Stimulated activated CD4-positive, alpha-beta T cell treated with anti-CD3 and anti-CD28 coated beads, Interleukin-12 subunit alpha, Interleukin-12 subunit beta, amount 100 ng/mL, for 24 hours (primary cell): Measurements from ENCODE around the gene PTPRR.

Experiments used
- DNase-seq, 2 experiments: peaks; one replicate each; pipeline ENCODE4 v3.0.0-alpha.2; 2020; ENCODE audit warnings: low read depth in 2 of 2

PTPRR gene

DNA sequence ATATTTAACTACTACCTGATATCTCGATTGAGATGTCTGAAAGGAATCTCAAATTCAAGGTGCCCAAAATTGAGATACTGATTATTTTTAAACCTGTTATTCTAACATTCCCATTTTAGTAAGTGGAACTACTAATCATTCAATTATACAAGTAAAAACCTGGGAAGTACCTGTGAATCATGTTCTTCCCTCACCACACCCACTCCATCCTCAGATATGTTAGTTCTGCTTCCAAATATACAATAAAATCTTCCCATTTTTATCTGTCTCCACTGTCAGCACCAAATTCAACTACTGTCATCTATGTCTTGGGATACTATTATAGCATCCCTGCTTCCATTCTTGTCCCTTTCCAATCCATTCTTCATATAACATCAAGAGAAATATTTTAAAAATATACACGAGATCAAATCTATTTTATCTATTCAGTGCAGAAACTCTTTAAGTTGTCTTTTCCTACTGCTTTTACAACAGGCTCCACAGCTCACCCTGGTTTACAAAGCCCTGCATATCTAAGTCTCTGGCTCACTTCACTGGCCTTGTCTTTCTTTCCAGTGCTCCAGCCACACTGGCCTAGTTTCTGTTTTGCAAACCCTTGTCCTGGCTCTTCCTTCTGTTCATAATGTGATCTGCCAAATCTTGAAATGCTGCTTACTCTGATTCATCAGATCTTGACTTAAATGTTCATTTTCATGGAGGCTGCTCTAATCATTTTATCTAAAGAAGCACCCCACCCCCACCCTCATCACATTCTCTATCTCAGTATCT is 122.3 kb downstream of the PTPRR start:
- DNase-seq = no peak

DNA sequence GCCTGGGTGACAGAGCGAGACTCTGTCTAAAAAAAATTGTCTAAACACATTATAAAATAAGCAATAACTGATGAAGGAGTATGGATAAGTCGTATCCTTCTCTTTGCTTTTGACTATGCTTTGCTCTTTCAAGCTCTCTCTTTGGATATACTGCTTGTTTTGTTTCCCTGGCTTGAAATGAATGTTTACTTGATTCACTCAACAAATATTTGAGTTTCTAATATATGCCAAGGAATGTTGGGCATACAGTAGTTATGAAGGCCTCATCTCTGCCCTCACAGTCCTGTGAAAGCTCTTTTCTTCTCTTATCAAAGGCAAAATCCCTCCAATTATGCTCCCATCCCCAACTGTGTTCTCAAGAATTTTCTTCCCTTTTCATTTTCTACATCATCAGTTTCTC is 123.5 kb downstream of the PTPRR start:
- no peak for DNase-seq

DNA sequence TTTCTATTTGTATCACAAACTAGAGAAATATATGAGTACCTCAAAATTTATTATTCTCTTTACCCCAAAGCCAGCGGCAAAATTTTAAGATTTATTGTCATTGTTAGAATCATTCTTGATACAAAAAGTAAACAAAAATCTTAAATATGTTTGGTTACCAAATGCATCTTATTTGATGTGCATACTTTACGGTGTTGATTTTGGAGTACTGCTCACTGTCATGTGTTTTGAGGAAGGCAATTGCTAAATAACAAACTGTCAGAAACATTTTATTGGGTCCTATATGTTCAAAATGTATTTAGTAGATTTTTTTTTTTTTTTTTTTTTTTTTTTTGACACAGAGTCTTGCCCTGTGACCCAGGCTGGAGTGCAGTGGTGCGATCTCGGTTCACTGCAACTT is 124.9 kb downstream of the PTPRR start:
- no peak for DNase-seq

DNA sequence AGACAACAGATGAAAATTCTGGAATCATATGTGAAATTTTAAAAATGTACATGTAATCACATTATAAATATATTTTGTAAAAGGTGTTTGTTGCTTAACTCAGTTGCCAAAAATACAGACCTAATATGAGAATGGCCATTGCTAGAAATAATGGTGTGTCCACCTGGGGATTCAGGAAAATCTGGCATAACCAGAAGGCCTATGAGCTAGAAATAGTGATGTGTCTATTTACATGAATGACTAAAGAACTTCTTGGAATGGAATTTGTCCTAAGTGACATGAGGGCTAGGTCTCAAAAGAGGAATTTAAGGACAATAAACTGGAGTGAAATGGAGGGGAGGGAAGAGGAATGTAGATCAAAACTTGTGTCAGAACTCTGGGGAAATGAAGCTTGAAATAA is 126.4 kb downstream of the PTPRR start:
- no peak for DNase-seq

DNA sequence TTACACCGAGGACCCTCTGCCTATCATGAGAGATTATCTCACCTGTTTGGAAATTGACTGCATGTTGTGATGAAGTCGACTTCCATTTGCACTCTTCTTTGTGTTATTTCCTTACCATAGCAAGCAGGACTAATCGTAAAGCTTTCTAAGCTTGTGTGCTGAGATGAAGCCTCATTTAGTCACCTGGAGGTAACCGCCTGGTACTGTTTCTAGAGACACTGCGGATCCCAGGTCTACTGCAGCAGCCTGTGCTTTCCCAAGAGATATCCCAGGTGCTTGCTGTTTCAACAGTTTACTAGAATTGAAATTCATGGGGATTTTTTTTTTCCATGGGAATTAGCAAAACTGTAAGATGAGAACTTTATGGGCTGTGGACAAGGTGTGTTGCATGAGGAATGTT is 131.8 kb downstream of the PTPRR start:
- no peak for DNase-seq

DNA sequence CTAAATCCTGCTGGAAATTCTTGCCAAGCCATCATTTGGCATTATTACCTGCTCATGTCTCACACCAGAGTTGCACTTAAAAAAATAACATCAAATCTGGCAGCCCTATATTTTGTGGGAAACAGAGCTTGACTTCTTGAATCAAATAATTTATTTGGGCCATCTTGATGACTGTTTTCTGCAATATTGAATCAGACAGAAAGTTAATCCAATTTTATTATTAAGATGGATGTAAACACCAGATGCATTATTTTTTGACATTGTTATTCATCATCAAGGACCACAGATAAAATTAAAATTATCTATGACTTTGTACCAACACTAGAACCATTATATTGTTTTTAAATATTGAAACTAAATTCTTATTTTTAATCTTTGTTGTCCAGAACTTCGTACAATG is 132.9 kb downstream of the PTPRR start:
- DNase-seq = no peak

DNA sequence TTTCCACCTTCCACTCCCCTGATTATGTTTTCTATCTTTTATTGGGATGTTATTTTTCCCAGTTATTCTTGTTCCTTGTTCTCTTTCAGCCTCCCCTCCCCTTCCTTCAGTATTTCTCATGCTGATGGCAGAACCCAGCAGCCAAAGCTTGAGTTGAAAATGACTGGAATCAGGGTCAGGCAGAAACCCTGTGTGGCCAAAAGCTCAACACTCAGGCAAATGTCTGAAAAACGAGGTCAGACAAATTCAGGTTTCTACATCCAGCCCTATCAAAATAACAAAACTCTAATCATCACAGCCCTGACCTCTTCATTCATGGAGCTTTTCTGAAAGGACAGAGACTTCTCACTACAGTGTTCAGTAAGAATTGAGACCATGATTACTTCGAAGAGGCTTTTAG is 134.6 kb downstream of the PTPRR start:
- no peak for DNase-seq

DNA sequence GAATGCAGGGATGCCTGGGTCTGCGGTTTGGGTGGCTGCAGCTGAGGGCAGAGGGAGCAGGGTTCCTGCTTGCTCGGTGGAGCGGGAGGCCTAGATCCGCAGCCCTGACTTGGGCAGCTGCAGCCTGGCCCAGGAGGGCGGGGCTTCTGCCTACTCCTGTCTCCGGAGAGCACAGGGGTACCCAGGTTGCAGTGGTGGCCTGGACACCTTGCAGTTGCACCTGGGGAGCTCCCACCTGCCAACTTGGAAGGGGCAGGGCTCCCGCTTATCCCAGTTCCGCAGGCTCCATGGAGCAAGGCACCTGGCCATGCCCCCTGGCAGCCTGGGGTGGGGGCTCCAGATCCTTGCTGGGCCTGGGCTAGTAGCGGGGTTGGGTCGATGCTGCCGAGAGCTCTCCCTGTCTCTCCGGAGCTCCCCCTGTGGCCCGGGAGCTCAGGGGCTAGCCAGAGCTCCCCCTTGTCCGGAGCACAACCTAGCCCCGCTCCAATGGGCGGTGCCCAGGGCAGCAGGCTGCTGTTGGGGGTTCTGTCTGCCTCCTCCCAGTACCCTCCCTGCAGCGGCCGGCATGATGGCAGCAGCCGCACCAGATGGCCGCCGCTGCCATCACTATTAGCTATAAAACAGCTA is 136.4 kb downstream of the PTPRR start:
- DNase-seq = no peak

DNA sequence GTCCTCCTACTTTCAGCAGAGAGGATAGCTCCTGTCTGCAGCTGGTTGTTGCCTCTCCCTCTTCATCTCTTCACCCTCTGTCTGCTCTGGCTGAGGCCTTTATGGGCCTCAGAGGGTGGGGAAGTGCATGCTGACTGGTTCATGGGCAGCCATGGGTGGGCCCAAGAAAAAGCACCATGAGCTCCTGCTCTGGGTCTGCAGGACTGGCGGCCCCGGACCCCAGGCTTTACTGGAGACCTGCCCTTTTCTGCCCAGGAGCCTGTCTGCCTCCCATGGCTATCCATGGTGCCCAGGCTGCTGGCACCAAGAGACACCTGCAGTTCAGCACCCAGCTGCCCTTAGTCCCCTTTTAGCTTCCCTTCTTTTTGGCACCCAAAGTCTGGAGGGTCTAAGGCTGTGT is 137.1 kb downstream of the PTPRR start:
- no peak for DNase-seq

DNA sequence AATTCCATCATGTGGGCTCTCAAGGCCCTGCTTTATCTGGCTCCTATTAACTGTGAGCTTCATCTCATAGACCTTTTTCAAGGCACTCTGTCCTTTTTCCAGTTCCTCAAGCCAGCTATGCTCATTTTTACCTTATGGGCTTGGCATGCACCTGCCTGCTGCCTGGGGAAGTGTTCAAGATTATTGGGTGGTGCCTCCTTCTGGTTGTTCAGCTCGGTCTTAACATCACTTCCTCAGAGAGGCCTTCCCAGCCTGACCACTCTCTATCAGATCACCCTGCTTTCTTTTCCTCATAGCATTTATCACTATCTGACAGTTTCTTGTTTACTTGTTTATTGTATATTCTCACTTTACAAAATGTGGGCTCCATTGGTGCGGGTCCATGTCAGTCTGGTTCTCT is 141.3 kb downstream of the PTPRR start:
- no peak for DNase-seq

DNA sequence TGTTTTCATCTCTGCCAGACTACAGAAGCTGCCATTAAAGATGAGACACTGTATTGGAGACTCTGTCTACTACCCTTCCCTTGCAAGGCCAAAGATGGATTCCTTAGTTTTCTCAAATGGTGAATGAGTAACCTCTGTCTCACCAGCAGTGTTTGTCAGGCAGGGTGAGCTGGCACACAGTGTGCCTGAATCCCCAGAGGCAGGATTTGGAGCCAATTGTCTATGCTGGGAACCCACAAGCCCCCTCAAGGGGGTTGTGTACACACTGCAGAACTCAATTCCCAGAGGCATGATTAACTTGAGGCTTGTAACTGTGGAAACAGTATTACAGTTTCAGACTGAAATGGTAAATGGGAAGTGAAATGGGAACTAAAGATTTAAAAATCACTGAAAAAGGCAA is 146.5 kb downstream of the PTPRR start:
- DNase-seq = no peak

DNA sequence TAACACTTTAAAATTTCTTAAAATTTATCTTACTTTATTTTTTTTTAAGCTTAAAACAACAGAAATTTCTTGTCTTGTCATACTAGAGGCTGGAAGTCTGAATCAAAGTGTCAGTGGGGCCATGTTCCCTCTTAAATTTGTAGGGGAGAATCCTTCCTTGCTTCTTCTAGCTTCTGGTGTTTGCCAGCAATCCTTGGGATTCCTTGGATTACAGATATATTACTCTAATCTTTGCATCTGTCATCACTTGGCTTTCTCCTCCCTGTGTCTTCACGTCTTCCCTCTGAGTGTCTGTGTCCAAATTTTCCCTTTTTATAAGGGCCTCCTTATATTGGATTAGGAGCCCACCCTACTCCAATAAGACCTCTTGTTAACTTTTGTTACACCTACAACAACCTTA is 147.7 kb downstream of the PTPRR start:
- DNase-seq = no peak

DNA sequence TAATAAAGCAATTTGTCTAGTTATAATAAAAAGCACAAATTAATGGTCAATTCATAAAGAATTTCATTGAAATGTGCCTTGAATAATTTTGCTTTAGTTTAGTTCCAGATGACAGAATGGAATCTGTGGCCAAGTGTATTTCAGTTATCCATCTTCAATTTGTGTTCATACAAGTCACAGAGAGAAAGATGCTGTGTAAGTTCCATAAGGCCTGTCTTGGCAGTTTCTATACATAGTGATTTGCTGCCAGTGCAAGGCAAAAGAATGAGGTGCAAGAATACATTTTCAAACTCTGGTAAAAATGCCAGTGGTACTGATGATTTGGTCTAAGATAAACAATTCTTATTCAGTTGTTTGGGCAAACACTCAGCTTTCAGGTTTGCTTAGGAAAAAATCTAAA is 149.0 kb downstream of the PTPRR start:
- DNase-seq = no peak

DNA sequence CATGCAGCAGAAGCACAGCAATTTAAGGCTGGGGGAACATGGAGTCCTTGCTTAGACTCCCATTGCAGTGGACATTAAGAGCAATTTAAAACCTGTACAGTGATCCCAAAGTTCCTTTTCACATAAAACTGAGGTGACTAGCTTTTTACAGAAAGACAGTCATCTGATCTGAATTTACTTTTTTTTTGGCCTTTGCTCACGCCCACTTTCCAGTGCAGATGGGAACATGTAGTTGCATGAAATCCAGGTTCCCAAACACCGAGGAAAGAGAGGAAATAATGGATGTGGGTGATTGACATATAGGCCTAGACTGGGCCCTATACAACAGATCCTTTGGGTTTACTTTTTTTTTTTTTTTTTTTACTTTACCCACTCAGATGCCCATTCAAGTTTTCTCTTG is 156.9 kb downstream of the PTPRR start:
- no peak for DNase-seq

DNA sequence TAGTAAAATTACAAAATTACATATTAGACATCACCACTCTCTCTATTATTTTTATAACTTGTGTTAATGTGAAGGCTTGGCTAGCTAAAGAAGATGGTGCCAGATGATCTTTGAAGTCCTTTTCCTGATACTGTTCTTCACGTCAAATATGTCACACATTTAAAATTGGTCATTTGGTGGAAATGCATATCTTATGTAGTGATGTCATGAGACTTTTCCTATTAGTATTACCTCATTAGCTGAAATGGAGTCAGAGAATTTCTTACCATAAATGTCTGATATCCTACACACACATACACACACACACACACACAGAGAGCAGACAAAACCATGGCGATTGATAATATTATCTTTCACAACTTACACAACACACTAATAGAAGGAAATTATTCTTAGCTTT is 158.5 kb downstream of the PTPRR start:
- DNase-seq = no peak

DNA sequence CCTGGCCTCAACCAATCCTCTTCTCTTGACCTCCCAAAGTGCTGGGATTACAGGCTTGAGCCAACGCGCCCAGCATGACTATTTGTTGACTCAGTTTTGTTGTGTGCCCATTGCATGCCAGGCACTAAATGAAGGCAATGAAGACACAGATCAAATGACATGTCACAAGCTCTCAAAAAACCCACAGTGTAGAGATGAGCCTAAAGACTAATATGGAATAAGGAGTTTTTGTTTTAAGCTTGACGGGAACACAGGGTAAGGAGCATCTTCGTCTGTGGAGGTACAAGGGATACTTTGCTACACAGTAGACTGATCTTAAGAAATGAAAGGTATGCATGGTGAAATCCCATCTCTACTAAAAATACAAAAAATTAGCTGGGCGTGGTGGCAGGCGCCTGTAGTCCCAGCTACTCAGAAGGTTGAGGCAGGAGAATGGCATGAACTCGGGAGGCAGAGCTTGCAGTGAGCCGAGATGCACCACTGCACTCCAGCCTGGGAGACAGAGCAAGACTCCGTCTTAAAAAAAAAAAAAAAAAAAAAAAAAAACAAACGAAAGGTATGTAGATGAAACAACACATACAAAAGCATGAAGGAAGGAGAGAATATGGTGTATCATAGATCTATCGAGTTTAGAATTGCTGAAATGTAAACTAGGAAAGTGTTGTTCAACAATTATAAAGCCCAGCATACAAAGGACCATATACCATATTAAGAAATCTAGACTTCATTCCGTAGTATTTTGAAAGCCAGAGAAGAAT is 161.2 kb downstream of the PTPRR start:
- no peak for DNase-seq

DNA sequence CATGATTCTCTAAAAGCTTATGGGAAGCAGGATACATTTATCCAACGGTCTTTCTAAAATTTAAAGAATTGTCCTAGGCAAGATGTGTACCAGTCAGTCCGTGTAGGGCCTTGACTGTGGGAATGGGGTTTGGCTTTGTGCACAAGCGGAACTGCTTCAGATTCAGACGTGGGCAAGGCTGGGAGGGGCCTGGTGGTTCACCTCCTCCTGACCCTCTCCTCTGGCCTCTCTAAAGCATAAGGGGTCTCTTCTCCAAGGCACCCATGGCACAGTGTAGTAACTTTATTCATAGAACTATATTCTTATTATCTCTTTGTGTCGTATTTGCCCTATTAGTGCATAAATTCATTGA is 162.1 kb downstream of the PTPRR start:
- DNase-seq = no peak

DNA sequence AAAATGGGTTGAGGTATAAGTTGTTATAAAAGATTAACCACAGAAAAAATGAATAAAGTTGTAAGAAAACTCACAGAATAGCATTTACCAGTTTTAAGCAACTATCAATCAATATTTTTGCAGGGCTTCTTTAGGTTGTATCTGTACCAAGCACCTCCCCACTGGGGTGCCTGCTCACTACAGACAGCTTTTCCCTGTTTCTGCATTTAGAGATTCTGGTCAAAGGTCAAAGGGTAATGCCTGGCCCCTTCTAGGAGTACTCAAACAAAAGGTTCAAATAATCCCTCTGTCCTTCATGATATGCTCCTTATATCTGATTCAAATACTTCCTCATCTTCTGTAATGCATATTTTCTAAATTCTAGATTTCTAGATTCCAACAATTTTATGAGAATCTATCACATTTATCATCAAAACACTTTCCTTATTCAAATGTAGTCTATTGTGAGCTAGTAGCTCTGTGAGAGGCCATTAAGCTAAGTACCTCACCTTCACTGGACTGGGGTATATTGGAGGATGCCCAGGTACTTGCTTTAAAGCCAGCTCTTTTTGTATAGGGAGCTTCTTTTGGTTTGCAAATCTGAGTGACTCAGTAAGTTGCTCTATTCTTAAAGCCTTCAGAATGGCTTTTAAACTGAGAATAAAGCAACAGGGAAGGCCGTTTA is 162.6 kb downstream of the PTPRR start:
- no peak for DNase-seq

DNA sequence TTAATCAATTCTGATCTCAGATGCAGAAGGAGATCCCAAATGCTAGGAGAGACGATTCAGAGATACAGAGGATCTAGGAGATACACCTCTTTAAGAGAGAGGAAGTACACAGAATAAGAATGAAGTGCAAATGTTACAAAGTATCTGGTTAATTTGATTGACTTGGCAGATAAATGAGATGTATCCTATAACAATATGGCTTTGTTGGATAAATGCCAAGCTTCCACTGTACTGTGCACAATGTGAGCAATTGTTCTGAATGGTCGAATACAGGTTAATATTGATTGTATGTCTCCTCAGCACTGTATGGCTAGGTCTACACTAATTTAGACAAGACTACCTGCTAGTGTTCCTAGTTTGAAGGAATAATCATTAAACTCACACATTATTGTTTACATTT is 163.7 kb downstream of the PTPRR start:
- no peak for DNase-seq

DNA sequence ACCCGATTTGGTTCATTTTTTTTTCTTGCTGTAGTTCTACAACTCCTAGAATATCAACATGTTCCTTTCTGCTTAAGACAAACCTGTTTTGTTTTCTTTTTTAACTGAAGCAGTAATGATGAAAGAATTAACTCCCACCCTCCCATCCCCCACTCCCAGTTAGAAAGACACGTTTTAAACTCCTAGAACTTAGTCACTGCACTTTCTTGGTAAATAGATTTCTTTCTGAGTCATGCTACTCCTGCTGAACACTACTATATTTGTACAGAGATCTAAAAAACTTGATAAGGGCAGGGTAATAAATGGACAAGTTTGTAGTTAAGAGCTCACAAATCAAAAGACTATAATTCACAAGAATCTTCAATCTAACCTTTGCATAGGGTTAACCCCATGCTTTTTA is 164.4 kb downstream of the PTPRR start:
- DNase-seq = no peak

DNA sequence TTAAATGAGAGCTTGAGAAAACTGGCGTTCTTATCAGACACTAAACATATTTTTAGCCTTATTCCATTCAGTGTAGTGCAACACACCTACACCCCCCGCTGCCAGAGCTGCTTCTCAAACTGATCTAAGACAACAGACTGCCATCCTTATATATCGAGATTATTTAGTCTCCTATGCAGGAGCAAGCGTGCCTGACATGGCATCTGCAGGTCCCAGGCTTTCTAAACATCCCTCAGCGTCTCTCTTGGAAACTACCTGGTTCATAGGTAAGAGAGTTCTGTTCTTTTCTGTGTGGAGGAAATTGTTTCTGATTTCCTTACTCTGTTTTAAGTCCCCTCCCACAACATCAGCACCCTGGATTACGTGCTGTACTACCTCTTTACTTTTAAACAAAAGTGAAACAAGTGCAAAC is 166.2 kb downstream of the PTPRR start:
- no peak for DNase-seq

DNA sequence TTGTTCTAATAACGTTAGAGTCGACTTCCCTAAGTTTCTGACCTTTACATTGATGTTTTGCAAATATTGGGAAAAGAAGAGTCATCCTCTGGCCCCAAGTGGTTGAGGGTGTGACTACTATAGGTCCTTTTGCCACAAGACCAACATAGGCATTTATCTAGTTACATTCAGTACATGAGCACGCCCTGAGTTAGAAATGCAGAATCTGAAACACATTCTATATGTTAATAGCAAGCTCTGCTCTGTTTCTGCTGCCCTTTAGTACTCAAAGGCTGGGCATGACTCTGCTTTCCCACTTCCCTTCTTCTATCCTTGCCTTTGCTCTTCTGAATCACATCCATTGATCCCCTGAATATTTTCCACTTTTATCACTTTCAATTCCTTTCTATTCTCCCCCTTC is 168.2 kb downstream of the PTPRR start:
- no peak for DNase-seq

DNA sequence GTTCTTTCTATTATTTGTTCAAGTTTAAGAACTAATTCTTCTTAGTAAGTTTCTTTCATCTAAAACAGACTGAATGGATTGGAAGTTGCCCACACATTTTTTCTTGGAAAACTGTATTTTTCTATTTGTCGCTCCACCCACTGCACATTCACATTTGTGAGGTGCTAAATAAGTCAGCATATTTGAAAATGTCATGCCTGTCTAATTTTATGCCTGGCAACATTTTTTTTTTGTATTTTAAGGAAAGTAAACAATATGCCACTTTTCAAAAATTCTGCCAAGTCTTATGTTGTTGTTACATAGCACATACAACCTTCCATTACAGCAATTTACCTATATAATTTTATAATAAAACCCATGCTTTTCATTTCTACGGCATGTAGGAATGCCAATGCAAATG is 170.6 kb downstream of the PTPRR start:
- DNase-seq = no peak
